Measurements from ENCODE around the gene ZC3H6. TPM values are rescaled to one million over a fixed set of nuclear protein-coding genes. Genes with fewer than 3 reads are reported as not detected.

The ZC3H6 gene
- total RNA-seq, 4 donors from 2014 or later = 2.8 to 13.0 (median 8.5) TPM

GRCh38 chr2:112311932-112312331 lies 36.5 kb downstream of the ZC3H6 start:
- TF ChIP-seq POLR2A (IDR thresholded peaks at IDR 0.05) (no peak), EP300 (IDR thresholded peaks at IDR 0.05; ENCODE audit: low read depth) (no peak), POLR2AphosphoS5 (IDR thresholded peaks at IDR 0.05) (no peak), CTCF (IDR thresholded peaks at IDR 0.05) (no peak)
- Histone ChIP-seq H3K9me3 (no peaks in the 10 kb centered on the region), H3K4me1 (no peaks in the 10 kb centered on the region), H3K4me3 (no peak overlapping the region), H3K27ac (no peak overlapping the region), H3K36me3 (peaks cover 0 to 26% (median 7%) of the 10 kb centered on the region in 4 donors), H3K27me3 (no peaks in the 10 kb centered on the region)
- in situ Hi-C loops (cut with MboI; ENCODE audit: low pct_ligation_motif_present in 1 of 4, low pct_unique_long_range_greater_than_20kb in 1 of 4, low sequenced_read_pairs in 3 of 4) = no loop called here
- intact Hi-C loops (cut with DNase I; ENCODE audit: low total_unique reads) = no loop called here
- DNase-seq = no peak

GRCh38 chr2:112312821-112313220 lies 37.4 kb downstream of the ZC3H6 start:
- H3K4me1 ChIP-seq = no peaks in the 10 kb centered on the region
- H3K9me3 ChIP-seq = no peaks in the 10 kb centered on the region
- in situ Hi-C loops (cut with MboI; ENCODE audit: low pct_ligation_motif_present in 1 of 4, low pct_unique_long_range_greater_than_20kb in 1 of 4, low sequenced_read_pairs in 3 of 4) (no loop called here), intact Hi-C loops (cut with DNase I; ENCODE audit: low total_unique reads) (no loop called here)
- no peaks in the 10 kb centered on the region for H3K27me3 ChIP-seq
- DNase-seq = no peak
- H3K27ac ChIP-seq = no peak overlapping the region
- peaks cover 0 to 24% (median 7%) of the 10 kb centered on the region in 4 donors for H3K36me3 ChIP-seq
- WGBS, 2 donors (ENCODE audit: low coverage in 1 of 2) = 87 to 90% methylated on average over 2 of the region's 2 CpGs
- H3K4me3 ChIP-seq = no peak overlapping the region
- TF ChIP-seq CTCF (IDR thresholded peaks at IDR 0.05) (no peak), POLR2AphosphoS5 (IDR thresholded peaks at IDR 0.05) (no peak), EP300 (IDR thresholded peaks at IDR 0.05; ENCODE audit: low read depth) (no peak), POLR2A (IDR thresholded peaks at IDR 0.05) (no peak)

GRCh38 chr2:112314856-112315255 lies 39.5 kb downstream of the ZC3H6 start:
- Histone ChIP-seq H3K27ac (no peak overlapping the region), H3K4me1 (no peaks in the 10 kb centered on the region), H3K9me3 (no peaks in the 10 kb centered on the region), H3K36me3 (peaks cover 0 to 19% (median 2%) of the 10 kb centered on the region in 4 donors), H3K27me3 (no peaks in the 10 kb centered on the region), H3K4me3 (no peak overlapping the region)
- WGBS, 2 donors (ENCODE audit: low coverage in 1 of 2) = 38 to 52% methylated on average over 1 of the region's 1 CpG
- TF ChIP-seq POLR2A (IDR thresholded peaks at IDR 0.05) (no peak), CTCF (IDR thresholded peaks at IDR 0.05) (no peak), EP300 (IDR thresholded peaks at IDR 0.05; ENCODE audit: low read depth) (no peak), POLR2AphosphoS5 (IDR thresholded peaks at IDR 0.05) (no peak)
- in situ Hi-C loops (cut with MboI; ENCODE audit: low pct_ligation_motif_present in 1 of 4, low pct_unique_long_range_greater_than_20kb in 1 of 4, low sequenced_read_pairs in 3 of 4) = no loop called here
- intact Hi-C loops (cut with DNase I; ENCODE audit: low total_unique reads) = no loop called here
- no peak for DNase-seq

- intact Hi-C loops (cut with DNase I; ENCODE audit: low total_unique reads) = no loop called here
These were observed 42.1 kb downstream of the ZC3H6 start for GRCh38 chr2:112317303-112318158.

More at GRCh38 chr2:112317303-112318158, 42.1 kb downstream of the ZC3H6 start:
- in situ Hi-C loops (cut with MboI; ENCODE audit: low pct_ligation_motif_present in 1 of 4, low pct_unique_long_range_greater_than_20kb in 1 of 4, low sequenced_read_pairs in 3 of 4) = no loop called here
- no peaks in the 10 kb centered on the region for H3K27me3 ChIP-seq
- H3K36me3 ChIP-seq = peaks cover 0 to 1% (median 0%) of the 10 kb centered on the region in 4 donors
- DNase-seq = no peak
- H3K27ac ChIP-seq = no peak overlapping the region
- 75 to 81% methylated on average over 5 of the region's 5 CpGs for WGBS, 2 donors (ENCODE audit: low coverage in 1 of 2)
- no peak for TF ChIP-seq POLR2A (IDR thresholded peaks at IDR 0.05)
- TF ChIP-seq EP300 (IDR thresholded peaks at IDR 0.05; ENCODE audit: low read depth) = no peak
- TF ChIP-seq CTCF (IDR thresholded peaks at IDR 0.05) = no peak
- TF ChIP-seq POLR2AphosphoS5 (IDR thresholded peaks at IDR 0.05) = no peak
- H3K4me3 ChIP-seq = no peak overlapping the region
- no peaks in the 10 kb centered on the region for H3K9me3 ChIP-seq
- no peaks in the 10 kb centered on the region for H3K4me1 ChIP-seq
